GM23338 (cell line): ENCODE results near the gene TRPC4. TPM values are rescaled to one million over a fixed set of nuclear protein-coding genes. Genes with fewer than 3 reads are reported as not detected.

Experiments used
- ATAC-seq: fragments of 200-7000 bp; cut with Tn5 transposase; 3 replicates; pipeline ENCODE4 v1.9.1; 2020
- DNase-seq: peaks from one replicate; pipeline ENCODE4 v3.0.0-alpha.2; 2015; ENCODE audit warnings: low spot score
- H2AFZ ChIP-seq: fragments of 200-600 bp; sonication (generic); 2 replicates; pipeline ENCODE4 v1.8.0; 2016; ENCODE audit warnings: antibody characterized with exemption, mild to moderate bottlenecking, moderate library complexity
- H3F3A ChIP-seq: fragments of 200-600 bp; sonication (generic); replicated peaks from 2 replicates; pipeline ENCODE4 v1.8.0; 2017; ENCODE audit warnings: antibody characterized with exemption, mixed run types, low read depth
- H3K27ac ChIP-seq: fragments of 200-600 bp; sonication (generic); 2 replicates; pipeline ENCODE4 v1.6.1; 2016; ENCODE audit warnings: low read depth
- H3K27me3 ChIP-seq: fragments of 200-600 bp; sonication (generic); 2 replicates; pipeline ENCODE4 v1.8.0; 2016; ENCODE audit warnings: mild to moderate bottlenecking, mixed run types, moderate library complexity; ENCODE audit not compliant: insufficient read depth
- H3K36me3 ChIP-seq: fragments of 200-600 bp; sonication (generic); 2 replicates; pipeline ENCODE4 v1.8.0; 2016; ENCODE audit warnings: mild to moderate bottlenecking; ENCODE audit not compliant: insufficient read depth
- H3K4me1 ChIP-seq: fragments of 200-600 bp; sonication (generic); 2 replicates; pipeline ENCODE4 v1.8.0; 2016; ENCODE audit warnings: mild to moderate bottlenecking, moderate library complexity; ENCODE audit not compliant: insufficient read depth
- H3K4me2 ChIP-seq: fragments of 200-600 bp; sonication (generic); 2 replicates; pipeline ENCODE4 v1.7.1; 2017; ENCODE audit warnings: mixed run types
- H3K4me3 ChIP-seq: fragments of 200-600 bp; sonication (generic); 2 replicates; pipeline ENCODE4 v1.6.1; 2016; ENCODE audit warnings: mixed run types
- H3K79me2 ChIP-seq: fragments of 200-600 bp; sonication (generic); replicated peaks from 2 replicates; pipeline ENCODE4 v1.8.0; 2017; ENCODE audit warnings: mild to moderate bottlenecking; ENCODE audit not compliant: insufficient read depth
- H3K9me2 ChIP-seq: fragments of 200-600 bp; sonication (generic); 2 replicates; pipeline ENCODE4 v1.8.0; 2017; ENCODE audit not compliant: insufficient read depth
- H4K20me1 ChIP-seq: fragments of 200-600 bp; sonication (generic); replicated peaks from 2 replicates; pipeline ENCODE4 v1.8.0; 2017; ENCODE audit warnings: mild to moderate bottlenecking; ENCODE audit not compliant: insufficient read depth
- H3K27ac Mint-ChIP-seq: 2 replicates; pipeline ENCODE4 v1.8.0; 2020; ENCODE audit warnings: inconsistent platforms, mild to moderate bottlenecking, moderate library complexity, mixed read lengths
- H3K27me3 Mint-ChIP-seq: 3 replicates; pipeline ENCODE4 v1.8.0; 2022; ENCODE audit warnings: low read depth, mild to moderate bottlenecking, moderate library complexity, mixed read lengths, inconsistent platforms; ENCODE audit not compliant: insufficient read depth, poor library complexity
- H3K36me3 Mint-ChIP-seq: 3 replicates; pipeline ENCODE4 v1.8.0; 2021; ENCODE audit warnings: low read depth, mild to moderate bottlenecking, inconsistent platforms, moderate library complexity, mixed read lengths
- H3K4me1 Mint-ChIP-seq: 3 replicates; pipeline ENCODE4 v1.8.0; 2020; ENCODE audit warnings: mild to moderate bottlenecking, inconsistent platforms, mixed read lengths
- H3K4me3 Mint-ChIP-seq: 3 replicates; pipeline ENCODE4 v1.8.0; 2021; ENCODE audit warnings: moderate library complexity, mild to moderate bottlenecking, inconsistent platforms, mixed read lengths
- H3K9me3 Mint-ChIP-seq: 3 replicates; pipeline ENCODE4 v1.8.0; 2020; ENCODE audit warnings: moderate library complexity, mild to moderate bottlenecking, inconsistent platforms, mixed read lengths
- CTCF ChIP-seq, 2 experiments: fragments of 200-600 bp in 1 of 2; sonication (generic) in 1 of 2; conservative IDR thresholded peaks; 2 replicates each; pipeline versions ENCODE4 v1.5.1 to v1.6.1; 2016 to 2017; ENCODE audit warnings: antibody characterized with exemption in 2 of 2, low read depth in 2 of 2, mild to moderate bottlenecking in 2 of 2, moderate library complexity in 1 of 2
- ETS1 ChIP-seq: IDR thresholded peaks from 2 replicates; pipeline ENCODE4 v1.6.1; 2016; ENCODE audit warnings: antibody characterized with exemption
- EZH2 ChIP-seq: fragments of 200-600 bp; sonication (generic); IDR thresholded peaks from one replicate; pipeline ENCODE4 v1.8.0; 2017; ENCODE audit warnings: antibody characterized with exemption, mild to moderate bottlenecking, low read depth; ENCODE audit not compliant: unreplicated experiment
- EZH2phosphoT487 ChIP-seq: fragments of 200-600 bp; sonication (generic); IDR thresholded peaks from one replicate; pipeline ENCODE4 v1.8.1; 2018; ENCODE audit warnings: antibody characterized with exemption; ENCODE audit not compliant: unreplicated experiment
- JUNB ChIP-seq: IDR thresholded peaks from one replicate; pipeline ENCODE4 v1.6.1; 2016; ENCODE audit warnings: antibody characterized with exemption; ENCODE audit not compliant: unreplicated experiment
- NANOG ChIP-seq: IDR thresholded peaks from 2 replicates; pipeline ENCODE4 v1.6.1; 2016; ENCODE audit warnings: antibody characterized with exemption, borderline replicate concordance
- POLR2AphosphoS5 ChIP-seq: IDR thresholded peaks from 2 replicates; pipeline ENCODE4 v1.6.1; 2016; ENCODE audit warnings: antibody characterized with exemption, low read depth
- STAT1 ChIP-seq: IDR thresholded peaks from one replicate; pipeline ENCODE4 v1.6.1; 2016; ENCODE audit warnings: antibody characterized with exemption; ENCODE audit not compliant: unreplicated experiment
- ZNF114 ChIP-seq: fragments of 250-450 bp; sonication (Bioruptor Pico); IDR thresholded peaks from 2 replicates; pipeline ENCODE4 v1.5.0; 2020; ENCODE audit warnings: mild to moderate bottlenecking, moderate library complexity
- polyA plus RNA-seq: library from polyadenylated mRNA; unstranded; fragments of >200 nt; fragmentation: Nextera tagmentation; extraction: Ambion mirVana; gene quantifications from 2 replicates; pipeline ENCODE4 v1.2.1, GENCODE V29; 2016
- total RNA-seq: library from RNA; depleted of rRNA; stranded (reverse); fragments of >200 nt; shearing (Covaris generic); gene quantifications from 2 replicates; pipeline ENCODE4 v1.2.3, GENCODE V29; 2014
- TF ChIP-seq, protein P1 (sequence below): IDR thresholded peaks from one replicate; pipeline ENCODE4 v1.6.1; 2018; ENCODE audit warnings: antibody characterized with exemption; ENCODE audit not compliant: unreplicated experiment

Gene TRPC4
- total and polyA plus RNA-seq, 2 experiments from 2014 or later: 1.1 to 2.1 TPM

GRCh38 chr13:37769078-37769477 is 100.5 kb downstream of the TRPC4 start:
- ATAC-seq (no peak), DNase-seq (peak; percentile 7)
- no peak overlapping the region for H3K27ac ChIP-seq
- H3K9me2 ChIP-seq: no peaks in the 10 kb centered on the region
- Mint-ChIP-seq H3K36me3 (no peaks in the 10 kb centered on the region), H3K4me3 (no peak overlapping the region), H3K27me3 (no peaks in the 10 kb centered on the region), H3K9me3 (no peaks in the 10 kb centered on the region), H3K4me1 (no peaks in the 10 kb centered on the region), H3K27ac (no peak overlapping the region)
- no peak for TF ChIP-seq EZH2phosphoT487
- TF ChIP-seq JUNB: no peak
- no peak for TF ChIP-seq POLR2AphosphoS5
- peak; percentile 38 to 41; a peak in 3 of 4 replicates for TF ChIP-seq CTCF (conservative IDR thresholded peaks at IDR 0.05; ENCODE audit: low read depth in 2 of 2)
- no peak for TF ChIP-seq NANOG
- TF ChIP-seq, protein P1, sequence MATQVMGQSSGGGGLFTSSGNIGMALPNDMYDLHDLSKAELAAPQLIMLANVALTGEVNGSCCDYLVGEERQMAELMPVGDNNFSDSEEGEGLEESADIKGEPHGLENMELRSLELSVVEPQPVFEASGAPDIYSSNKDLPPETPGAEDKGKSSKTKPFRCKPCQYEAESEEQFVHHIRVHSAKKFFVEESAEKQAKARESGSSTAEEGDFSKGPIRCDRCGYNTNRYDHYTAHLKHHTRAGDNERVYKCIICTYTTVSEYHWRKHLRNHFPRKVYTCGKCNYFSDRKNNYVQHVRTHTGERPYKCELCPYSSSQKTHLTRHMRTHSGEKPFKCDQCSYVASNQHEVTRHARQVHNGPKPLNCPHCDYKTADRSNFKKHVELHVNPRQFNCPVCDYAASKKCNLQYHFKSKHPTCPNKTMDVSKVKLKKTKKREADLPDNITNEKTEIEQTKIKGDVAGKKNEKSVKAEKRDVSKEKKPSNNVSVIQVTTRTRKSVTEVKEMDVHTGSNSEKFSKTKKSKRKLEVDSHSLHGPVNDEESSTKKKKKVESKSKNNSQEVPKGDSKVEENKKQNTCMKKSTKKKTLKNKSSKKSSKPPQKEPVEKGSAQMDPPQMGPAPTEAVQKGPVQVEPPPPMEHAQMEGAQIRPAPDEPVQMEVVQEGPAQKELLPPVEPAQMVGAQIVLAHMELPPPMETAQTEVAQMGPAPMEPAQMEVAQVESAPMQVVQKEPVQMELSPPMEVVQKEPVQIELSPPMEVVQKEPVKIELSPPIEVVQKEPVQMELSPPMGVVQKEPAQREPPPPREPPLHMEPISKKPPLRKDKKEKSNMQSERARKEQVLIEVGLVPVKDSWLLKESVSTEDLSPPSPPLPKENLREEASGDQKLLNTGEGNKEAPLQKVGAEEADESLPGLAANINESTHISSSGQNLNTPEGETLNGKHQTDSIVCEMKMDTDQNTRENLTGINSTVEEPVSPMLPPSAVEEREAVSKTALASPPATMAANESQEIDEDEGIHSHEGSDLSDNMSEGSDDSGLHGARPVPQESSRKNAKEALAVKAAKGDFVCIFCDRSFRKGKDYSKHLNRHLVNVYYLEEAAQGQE: no peak
- H3K4me1 ChIP-seq: no peaks in the 10 kb centered on the region
- H3K79me2 ChIP-seq: no peaks in the 10 kb centered on the region
- no peaks in the 10 kb centered on the region for H4K20me1 ChIP-seq
- H3K36me3 ChIP-seq: no peaks in the 10 kb centered on the region
- H2AFZ ChIP-seq: no peak overlapping the region
- H3K4me3 ChIP-seq: no peak overlapping the region
- no peak overlapping the region for H3K4me2 ChIP-seq
- no peaks in the 10 kb centered on the region for H3F3A ChIP-seq
- no peaks in the 10 kb centered on the region for H3K27me3 ChIP-seq

DNA sequence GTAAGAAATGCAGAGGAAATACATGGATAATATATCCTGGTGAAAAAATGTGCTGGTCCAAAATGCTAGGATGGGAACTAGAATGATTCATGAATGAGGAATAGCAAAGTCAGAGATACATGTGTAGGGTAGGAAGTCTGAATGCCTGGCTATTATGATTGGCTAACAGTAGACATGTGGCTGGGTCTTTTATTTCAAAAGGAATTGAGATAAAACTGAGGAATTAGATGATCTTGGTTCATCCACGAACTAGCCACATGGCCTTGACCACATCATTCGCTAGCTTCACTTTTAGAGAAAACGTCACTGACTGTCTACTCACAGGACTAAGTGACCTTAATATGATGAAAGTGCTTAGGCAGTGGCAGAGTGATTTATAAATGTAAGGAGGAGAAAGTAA is 103.1 kb downstream of the TRPC4 start:
- peaks cover 9% of the 10 kb centered on the region for H3K4me1 Mint-ChIP-seq
- no peaks in the 10 kb centered on the region for H3F3A ChIP-seq
- DNase-seq (no peak), ATAC-seq (no peak)
- no peak overlapping the region for H3K4me2 ChIP-seq
- no peak overlapping the region for H2AFZ ChIP-seq
- H3K79me2 ChIP-seq: no peaks in the 10 kb centered on the region
- H3K36me3 Mint-ChIP-seq: no peaks in the 10 kb centered on the region
- no peak overlapping the region for H3K27ac ChIP-seq
- H3K27me3 ChIP-seq: no peaks in the 10 kb centered on the region
- no peaks in the 10 kb centered on the region for H4K20me1 ChIP-seq
- no peaks in the 10 kb centered on the region for H3K9me2 ChIP-seq
- TF ChIP-seq EZH2phosphoT487 (no peak), STAT1 (no peak), ETS1 (no peak), ZNF114 (CRISPR knock-in tag) (no peak), EZH2 (no peak)
- no peak overlapping the region for H3K27ac Mint-ChIP-seq
- H3K9me3 Mint-ChIP-seq: no peaks in the 10 kb centered on the region
- H3K4me3 ChIP-seq: no peak overlapping the region
- H3K4me3 Mint-ChIP-seq: no peak overlapping the region
- no peaks in the 10 kb centered on the region for H3K4me1 ChIP-seq
- no peaks in the 10 kb centered on the region for H3K36me3 ChIP-seq
- H3K27me3 Mint-ChIP-seq: no peaks in the 10 kb centered on the region
